Immature natural killer cell (primary cell): ENCODE data around the gene RPL36AL. TPM values are rescaled to one million over a fixed set of nuclear protein-coding genes. Genes with fewer than 3 reads are reported as not detected.
"Not testable (repeated sequence)": the region's sequence is repeated elsewhere in the genome, so short reads cannot be mapped to it uniquely, and the experiment has no call there.

ENCODE experiments used
- DNase-seq, 3 donors: peaks; one replicate each; pipeline ENCODE4 v3.0.0; 2022; ENCODE audit warnings: mixed read lengths in 1 of 3
- H3K27ac Mint-ChIP-seq, 6 donors: one replicate each; pipeline ENCODE4 v1.8.0; 2020; ENCODE audit warnings: mixed read lengths in 6 of 6, mild to moderate bottlenecking in 5 of 6, inconsistent platforms in 4 of 6, moderate library complexity in 3 of 6
- H3K27me3 Mint-ChIP-seq, 3 donors: one replicate each; pipeline ENCODE4 v1.8.0; 2020 to 2021; ENCODE audit warnings: low read depth in 3 of 3, mild to moderate bottlenecking in 3 of 3, mixed read lengths in 3 of 3, moderate library complexity in 3 of 3, inconsistent platforms in 1 of 3
- H3K36me3 Mint-ChIP-seq, 3 donors: one replicate each; pipeline ENCODE4 v1.8.0; 2020; ENCODE audit warnings: mixed read lengths in 3 of 3, inconsistent platforms in 2 of 3, mild to moderate bottlenecking in 2 of 3
- H3K4me1 Mint-ChIP-seq, 2 donors: one replicate each; pipeline ENCODE4 v1.8.0; 2020; ENCODE audit warnings: inconsistent platforms in 2 of 2, mild to moderate bottlenecking in 2 of 2, mixed read lengths in 2 of 2, moderate library complexity in 1 of 2
- H3K4me3 Mint-ChIP-seq, 5 donors: one replicate each; pipeline ENCODE4 v1.8.0; 2020; ENCODE audit warnings: mild to moderate bottlenecking in 5 of 5, mixed read lengths in 5 of 5, inconsistent platforms in 3 of 5, moderate library complexity in 3 of 5
- H3K9me3 Mint-ChIP-seq, 6 donors: one replicate each; pipeline ENCODE4 v1.8.0; 2020; ENCODE audit warnings: mild to moderate bottlenecking in 6 of 6, mixed read lengths in 6 of 6, inconsistent platforms in 4 of 6, moderate library complexity in 3 of 6
- polyA plus RNA-seq, 3 donors: library from polyadenylated mRNA; unstranded; fragments of 300-500 nt; fragmentation: Illumina TruSeq; gene quantifications; one replicate each; pipeline ENCODE4 v1.2.3, GENCODE V29; 2021

RPL36AL gene
- polyA plus RNA-seq, 3 donors from 2014 or later = 610 to 699 (median 654) TPM

- Mint-ChIP-seq H3K4me1 (peaks cover 50 to 69% of the 10 kb centered on the region in 2 donors), H3K27ac (peak overlapping the region; percentile 92 to 95 (median 95)), H3K36me3 (peaks cover 5 to 8% (median 5%) of the 10 kb centered on the region in 3 donors), H3K4me3 (peak overlapping the region; percentile 93 to 97 (median 95)), H3K9me3 (peaks cover 0 to 2% (median 0%) of the 10 kb centered on the region in 6 donors), H3K27me3 (peaks cover 9 to 17% (median 15%) of the 10 kb centered on the region in 3 donors)
- DNase-seq = peak; percentile 93 to 94 (median 94)
Measured at GRCh38 chr14:49633640-49634546, 13.5 kb upstream of the RPL36AL start.

GRCh38 chr14:49623941-49624839 lies 3.8 kb upstream of the RPL36AL start:
- H3K36me3 Mint-ChIP-seq = peaks cover 0 to 4% (median 4%) of the 10 kb centered on the region in 3 donors
- peak overlapping the region; percentile 51 to 82 (median 77) for H3K27ac Mint-ChIP-seq
- H3K4me1 Mint-ChIP-seq = peaks cover 51 to 65% of the 10 kb centered on the region in 2 donors
- DNase-seq = no peak
- peak overlapping the region in 4 of 5 donors; percentile 18 to 98 (median 33) for H3K4me3 Mint-ChIP-seq
- H3K27me3 Mint-ChIP-seq = peaks cover 8 to 11% (median 11%) of the 10 kb centered on the region in 3 donors
- no peaks in the 10 kb centered on the region for H3K9me3 Mint-ChIP-seq

GRCh38 chr14:49623387-49623786 lies 3.0 kb upstream of the RPL36AL start:
- Mint-ChIP-seq H3K4me3 (peak overlapping the region in 3 of 5 donors; percentile 33 to 98 (median 98)), H3K27ac (peak overlapping the region; percentile 50 to 82 (median 77)), H3K36me3 (peaks cover 0 to 10% (median 9%) of the 10 kb centered on the region in 3 donors), H3K9me3 (no peaks in the 10 kb centered on the region), H3K4me1 (peaks cover 58 to 73% of the 10 kb centered on the region in 2 donors), H3K27me3 (peaks cover 8 to 13% (median 11%) of the 10 kb centered on the region in 3 donors)
- DNase-seq = no peak

- Mint-ChIP-seq H3K4me3 (peak overlapping the region; percentile 97 to 99 (median 98)), H3K4me1 (peaks cover 63 to 80% of the 10 kb centered on the region in 2 donors), H3K36me3 (peaks cover 3 to 11% (median 11%) of the 10 kb centered on the region in 3 donors), H3K27me3 (peaks cover 8 to 13% (median 11%) of the 10 kb centered on the region in 3 donors), H3K9me3 (no peaks in the 10 kb centered on the region), H3K27ac (peak overlapping the region; percentile 84 to 100 (median 98))
- no peak for DNase-seq
Measured at GRCh38 chr14:49622022-49622607, 1.7 kb upstream of the RPL36AL start.

GRCh38 chr14:49621114-49621881 lies 872 bp upstream of the RPL36AL start:
- peaks cover 62 to 78% of the 10 kb centered on the region in 2 donors for H3K4me1 Mint-ChIP-seq
- no peak for DNase-seq
- H3K9me3 Mint-ChIP-seq = no peaks in the 10 kb centered on the region
- H3K27me3 Mint-ChIP-seq = peaks cover 8 to 13% (median 11%) of the 10 kb centered on the region in 3 donors
- peaks cover 3 to 9% (median 9%) of the 10 kb centered on the region in 3 donors for H3K36me3 Mint-ChIP-seq
- H3K27ac Mint-ChIP-seq = peak overlapping the region; percentile 96 to 100 (median 99)
- peak overlapping the region; percentile 97 to 99 (median 98) for H3K4me3 Mint-ChIP-seq

GRCh38 chr14:49619730-49620129 lies 696 bp downstream of the RPL36AL start:
- Mint-ChIP-seq H3K27ac (peak overlapping the region; percentile 96 to 100 (median 99)), H3K4me3 (peak overlapping the region; percentile 97 to 99 (median 98)), H3K4me1 (peaks cover 58 to 67% of the 10 kb centered on the region in 2 donors), H3K9me3 (no peaks in the 10 kb centered on the region), H3K27me3 (peaks cover 8 to 13% (median 11%) of the 10 kb centered on the region in 3 donors), H3K36me3 (peaks cover 3 to 9% (median 9%) of the 10 kb centered on the region in 3 donors)
- no peak for DNase-seq

- not testable (repeated sequence) for H3K36me3 Mint-ChIP-seq, DNase-seq, H3K9me3 Mint-ChIP-seq
- Mint-ChIP-seq H3K4me1 (peaks cover 57 to 62% of the 10 kb centered on the region in 2 donors), H3K4me3 (peak overlapping the region; percentile 97 to 99 (median 98)), H3K27ac (peak overlapping the region; percentile 96 to 100 (median 99)), H3K27me3 (peaks cover 8 to 13% (median 11%) of the 10 kb centered on the region in 3 donors)
Measured at GRCh38 chr14:49619273-49619672, 1.2 kb downstream of the RPL36AL start.

GRCh38 chr14:49617852-49618519 lies 2.4 kb downstream of the RPL36AL start:
- H3K27me3 Mint-ChIP-seq = peaks cover 8 to 13% (median 11%) of the 10 kb centered on the region in 3 donors
- no peak for DNase-seq
- H3K4me1 Mint-ChIP-seq = peaks cover 45 to 50% of the 10 kb centered on the region in 2 donors
- peak overlapping the region; percentile 3 to 98 (median 56) for H3K4me3 Mint-ChIP-seq
- peak overlapping the region; percentile 73 to 100 (median 97) for H3K27ac Mint-ChIP-seq
- H3K36me3 Mint-ChIP-seq = peaks cover 3 to 9% (median 9%) of the 10 kb centered on the region in 3 donors
- H3K9me3 Mint-ChIP-seq = no peaks in the 10 kb centered on the region

GRCh38 chr14:49615776-49616175 lies 4.7 kb downstream of the RPL36AL start:
- Mint-ChIP-seq H3K36me3 (peaks cover 3 to 9% (median 9%) of the 10 kb centered on the region in 3 donors), H3K27ac (peak overlapping the region in 5 of 6 donors; percentile 28 to 67 (median 55)), H3K4me3 (no peak overlapping the region), H3K27me3 (peaks cover 5 to 11% (median 9%) of the 10 kb centered on the region in 3 donors), H3K9me3 (no peaks in the 10 kb centered on the region), H3K4me1 (peaks cover 27 to 33% of the 10 kb centered on the region in 2 donors)
- no peak for DNase-seq

- H3K9me3 Mint-ChIP-seq = no peaks in the 10 kb centered on the region
- DNase-seq = no peak
- H3K27ac Mint-ChIP-seq = no peak overlapping the region
- peaks cover 3 to 9% (median 9%) of the 10 kb centered on the region in 3 donors for H3K36me3 Mint-ChIP-seq
- peaks cover 15 to 20% of the 10 kb centered on the region in 2 donors for H3K4me1 Mint-ChIP-seq
- peaks cover 0 to 2% (median 2%) of the 10 kb centered on the region in 3 donors for H3K27me3 Mint-ChIP-seq
- H3K4me3 Mint-ChIP-seq = no peak overlapping the region
Measured at GRCh38 chr14:49614196-49614595, 6.2 kb downstream of the RPL36AL start.

- H3K27ac Mint-ChIP-seq = no peak overlapping the region
- peaks cover 0 to 2% (median 0%) of the 10 kb centered on the region in 3 donors for H3K27me3 Mint-ChIP-seq
- H3K4me3 Mint-ChIP-seq = no peak overlapping the region
Measured at GRCh38 chr14:49612671-49613070, 7.8 kb downstream of the RPL36AL start.

GRCh38 chr14:49612251-49612650 lies 8.2 kb downstream of the RPL36AL start:
- peaks cover 0 to under 1% of the 10 kb centered on the region in 2 donors for H3K4me1 Mint-ChIP-seq
- H3K9me3 Mint-ChIP-seq = no peaks in the 10 kb centered on the region
- peaks cover 0 to 4% (median 3%) of the 10 kb centered on the region in 3 donors for H3K36me3 Mint-ChIP-seq
- no peak overlapping the region for H3K27ac Mint-ChIP-seq
- DNase-seq = no peak
- H3K4me3 Mint-ChIP-seq = no peak overlapping the region
- H3K27me3 Mint-ChIP-seq = peaks cover 0 to 2% (median 0%) of the 10 kb centered on the region in 3 donors

More at GRCh38 chr14:49612671-49613070, 7.8 kb downstream of the RPL36AL start:
- Mint-ChIP-seq H3K36me3 (peaks cover 0 to 6% (median 3%) of the 10 kb centered on the region in 3 donors), H3K4me1 (peaks cover 2 to 4% of the 10 kb centered on the region in 2 donors), H3K9me3 (no peaks in the 10 kb centered on the region)
- no peak for DNase-seq
